WERI-Rb-1 (cell line): ENCODE results near the gene SLC25A21.

Source experiments
- DNase-seq: peaks from one replicate; pipeline ENCODE4 v3.0.0-alpha.2; 2020
- H3K27ac ChIP-seq: fragments of 250-450 bp; sonication (Bioruptor Pico); 2 replicates; pipeline ENCODE4 v1.5.1; 2020; ENCODE audit warnings: mild to moderate bottlenecking, moderate library complexity
- H3K27me3 ChIP-seq: fragments of 250-450 bp; sonication (Bioruptor Pico); 2 replicates; pipeline ENCODE4 v1.5.1; 2021; ENCODE audit warnings: mild to moderate bottlenecking, low read depth, moderate library complexity; ENCODE audit not compliant: insufficient read depth, severe bottlenecking
- H3K36me3 ChIP-seq: fragments of 250-450 bp; sonication (Bioruptor Pico); 2 replicates; pipeline ENCODE4 v1.5.1; 2020; ENCODE audit warnings: mild to moderate bottlenecking, moderate library complexity
- H3K4me3 ChIP-seq: 2 replicates; pipeline ENCODE4 v1.5.1; 2011; ENCODE audit warnings: low read depth, mild to moderate bottlenecking, control low read depth, low read length
- H3K9me3 ChIP-seq: fragments of 250-450 bp; sonication (Bioruptor Pico); 2 replicates; pipeline ENCODE4 v1.5.1; 2021; ENCODE audit warnings: mild to moderate bottlenecking, moderate library complexity; ENCODE audit not compliant: severe bottlenecking
- TF ChIP-seq, protein P1 (sequence below): IDR thresholded peaks from 2 replicates; pipeline ENCODE4 v1.5.1; 2011; ENCODE audit warnings: low read depth, mild to moderate bottlenecking, control low read depth, inconsistent platforms, low read length

SLC25A21 gene

GRCh38 chr14:36805131-36805559 is 367.3 kb downstream of the SLC25A21 start:
- Histone ChIP-seq H3K27ac (no peak overlapping the region), H3K36me3 (no peaks in the 10 kb centered on the region), H3K4me3 (no peak overlapping the region), H3K27me3 (peaks cover 40% of the 10 kb centered on the region), H3K9me3 (no peaks in the 10 kb centered on the region)
- TF ChIP-seq, protein P1, sequence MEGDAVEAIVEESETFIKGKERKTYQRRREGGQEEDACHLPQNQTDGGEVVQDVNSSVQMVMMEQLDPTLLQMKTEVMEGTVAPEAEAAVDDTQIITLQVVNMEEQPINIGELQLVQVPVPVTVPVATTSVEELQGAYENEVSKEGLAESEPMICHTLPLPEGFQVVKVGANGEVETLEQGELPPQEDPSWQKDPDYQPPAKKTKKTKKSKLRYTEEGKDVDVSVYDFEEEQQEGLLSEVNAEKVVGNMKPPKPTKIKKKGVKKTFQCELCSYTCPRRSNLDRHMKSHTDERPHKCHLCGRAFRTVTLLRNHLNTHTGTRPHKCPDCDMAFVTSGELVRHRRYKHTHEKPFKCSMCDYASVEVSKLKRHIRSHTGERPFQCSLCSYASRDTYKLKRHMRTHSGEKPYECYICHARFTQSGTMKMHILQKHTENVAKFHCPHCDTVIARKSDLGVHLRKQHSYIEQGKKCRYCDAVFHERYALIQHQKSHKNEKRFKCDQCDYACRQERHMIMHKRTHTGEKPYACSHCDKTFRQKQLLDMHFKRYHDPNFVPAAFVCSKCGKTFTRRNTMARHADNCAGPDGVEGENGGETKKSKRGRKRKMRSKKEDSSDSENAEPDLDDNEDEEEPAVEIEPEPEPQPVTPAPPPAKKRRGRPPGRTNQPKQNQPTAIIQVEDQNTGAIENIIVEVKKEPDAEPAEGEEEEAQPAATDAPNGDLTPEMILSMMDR = no peak
- no peak for DNase-seq

DNA sequence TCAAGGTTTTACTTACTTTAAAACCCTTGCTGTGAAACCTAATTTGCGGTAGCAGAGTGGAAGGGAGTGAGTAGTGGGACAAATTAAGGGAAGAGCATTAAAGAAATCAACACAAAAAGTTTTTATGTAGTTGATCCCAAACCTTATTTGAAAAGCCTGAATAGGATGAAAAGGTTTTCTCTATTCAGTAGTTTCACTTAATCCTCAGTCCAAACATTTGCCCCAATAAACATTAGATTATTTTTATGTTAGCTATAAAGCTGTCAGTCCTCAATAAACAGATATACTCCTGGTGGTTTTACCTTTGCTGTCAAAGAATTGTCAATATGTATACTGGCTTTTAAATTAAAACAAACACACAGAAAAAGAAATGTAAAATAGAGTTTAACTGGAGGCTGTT is 374.8 kb downstream of the SLC25A21 start:
- TF ChIP-seq, protein P1 = no peak
- Histone ChIP-seq H3K36me3 (no peaks in the 10 kb centered on the region), H3K27ac (no peak overlapping the region), H3K27me3 (peaks cover 33% of the 10 kb centered on the region), H3K9me3 (no peaks in the 10 kb centered on the region), H3K4me3 (no peak overlapping the region)
- no peak for DNase-seq

DNA sequence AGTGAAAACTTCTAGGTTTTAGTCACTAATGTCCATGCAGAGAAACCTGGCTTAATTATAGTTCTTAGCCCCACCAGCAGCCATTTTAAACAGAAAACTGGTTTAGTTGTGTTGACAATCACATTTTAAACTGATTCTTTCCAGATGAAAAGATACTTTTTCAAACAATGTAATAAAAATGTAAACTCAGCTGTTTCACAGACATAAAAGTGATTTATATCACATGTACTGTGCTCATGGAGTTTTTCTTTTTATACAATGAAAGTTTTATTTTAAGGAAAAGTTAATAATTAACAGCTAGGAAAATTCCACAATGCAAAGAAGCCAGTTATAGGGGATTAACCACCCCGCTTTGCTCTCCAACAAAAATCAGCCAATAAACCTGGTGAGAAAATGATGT is 381.0 kb downstream of the SLC25A21 start:
- Histone ChIP-seq H3K27ac (no peak overlapping the region), H3K27me3 (peaks cover 37% of the 10 kb centered on the region), H3K4me3 (no peak overlapping the region), H3K9me3 (no peaks in the 10 kb centered on the region), H3K36me3 (no peaks in the 10 kb centered on the region)
- TF ChIP-seq, protein P1 = no peak
- no peak for DNase-seq

- Histone ChIP-seq H3K4me3 (no peak overlapping the region), H3K36me3 (no peaks in the 10 kb centered on the region), H3K9me3 (no peaks in the 10 kb centered on the region), H3K27me3 (peaks cover 25% of the 10 kb centered on the region), H3K27ac (no peak overlapping the region)
- TF ChIP-seq, protein P1 = no peak
- DNase-seq = no peak
These were observed 386.9 kb downstream of the SLC25A21 start for GRCh38 chr14:36785511-36785910.

DNA sequence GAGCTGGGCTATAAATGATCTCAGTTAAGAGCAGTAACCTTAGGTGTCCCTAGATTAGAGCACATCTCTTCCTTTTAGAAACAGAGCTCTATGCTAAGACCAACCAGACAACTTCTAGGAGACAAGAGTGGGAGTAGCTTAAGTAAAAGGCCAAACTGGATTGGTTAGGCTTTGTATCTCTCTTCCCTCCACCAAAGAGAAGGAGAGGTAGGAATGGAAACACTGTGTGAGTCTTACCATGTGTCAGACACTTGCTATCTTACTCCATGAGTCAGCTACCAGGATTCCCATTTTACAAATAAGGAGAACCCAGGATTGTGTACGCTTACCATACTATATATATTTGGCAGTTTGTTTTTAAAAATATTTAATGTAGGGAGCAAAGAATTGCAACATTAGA is 387.9 kb downstream of the SLC25A21 start:
- Histone ChIP-seq H3K4me3 (no peak overlapping the region), H3K27ac (no peak overlapping the region), H3K27me3 (peaks cover 23% of the 10 kb centered on the region), H3K36me3 (no peaks in the 10 kb centered on the region), H3K9me3 (no peaks in the 10 kb centered on the region)
- TF ChIP-seq, protein P1 = no peak
- no peak for DNase-seq

- Histone ChIP-seq H3K36me3 (no peaks in the 10 kb centered on the region), H3K27me3 (peaks cover 9% of the 10 kb centered on the region), H3K27ac (no peak overlapping the region), H3K9me3 (no peaks in the 10 kb centered on the region), H3K4me3 (no peak overlapping the region)
- no peak for DNase-seq
- TF ChIP-seq, protein P1 = no peak
These were observed 390.5 kb downstream of the SLC25A21 start for GRCh38 chr14:36781897-36782296.
